ENCODE data around the gene GOT1. TPM values are rescaled to one million over a fixed set of nuclear protein-coding genes. Genes with fewer than 3 reads are reported as not detected.

The GOT1 gene
- total RNA-seq, 1 experiment from 2014 or later, result 56.8 TPM

DNA sequence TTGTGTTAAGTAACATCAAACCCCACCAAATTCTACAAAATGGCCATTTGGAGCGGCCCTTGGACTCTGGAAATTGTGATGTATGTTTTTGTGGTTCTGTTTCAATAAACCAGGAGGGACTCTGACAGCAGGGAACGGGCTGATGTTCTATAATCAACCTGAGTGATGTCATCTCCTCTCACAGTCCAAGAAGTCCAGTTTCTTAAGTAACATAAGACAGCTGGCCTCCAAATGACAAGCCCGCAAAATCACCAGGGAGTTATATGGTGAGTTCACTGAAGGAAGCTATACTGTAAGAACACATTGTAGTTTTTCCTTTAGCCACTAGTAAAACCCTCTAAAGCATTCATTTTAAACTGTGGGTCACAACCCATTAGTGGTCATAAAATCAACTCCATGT lies 34.0 kb downstream of the GOT1 start:
- no peak for DNase-seq (ENCODE audit: low spot score)
- Mint-ChIP-seq H3K36me3 (peaks cover 25% of the 10 kb centered on the region), H3K4me1 (peaks cover 46% of the 10 kb centered on the region), H3K27ac (no peak overlapping the region), H3K9me3 (no peaks in the 10 kb centered on the region), H3K4me3 (no peak overlapping the region), H3K27me3 (ENCODE audit: low read depth) (no peaks in the 10 kb centered on the region)
- ATAC-seq, result no peak
- POLR2A ChIA-PET, result no interaction called here
- CTCF ChIA-PET, result no interaction called here
- no peak for TF ChIP-seq OVOL2 (CRISPR knock-in tag; IDR thresholded peaks at IDR 0.05; ENCODE audit: borderline replicate concordance)

DNA sequence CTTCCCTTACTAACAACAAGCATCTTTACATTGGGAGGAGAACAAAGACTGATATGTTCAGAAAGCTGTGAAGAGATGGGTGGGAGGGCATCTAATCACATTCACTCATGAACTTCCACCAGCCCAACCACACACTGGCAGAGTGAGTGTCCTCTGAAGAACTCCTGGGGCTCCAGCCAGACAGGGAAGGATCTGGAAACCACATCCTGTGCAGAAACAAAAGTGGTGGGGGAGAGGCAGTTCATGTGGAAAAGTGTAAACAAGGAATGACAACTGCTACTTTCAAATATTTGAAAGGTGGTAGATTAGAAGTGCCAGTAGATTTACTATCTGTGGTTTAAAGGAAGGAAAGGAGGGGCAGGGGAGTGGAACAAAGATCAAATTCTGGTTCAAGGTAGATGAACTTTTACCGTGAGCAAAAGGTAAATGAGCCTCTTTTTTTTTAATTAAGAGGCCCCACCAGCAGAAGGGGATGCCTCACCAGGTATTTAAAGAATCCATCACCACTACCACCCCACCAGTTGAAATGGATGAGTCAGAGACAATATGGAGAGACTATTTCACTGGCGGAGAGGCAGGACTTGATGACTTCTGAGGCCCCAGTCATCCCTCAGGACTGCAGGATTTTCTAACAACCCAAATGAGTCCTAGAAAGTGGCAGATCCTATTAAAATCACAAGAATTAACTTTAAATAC lies 34.5 kb downstream of the GOT1 start:
- no peaks in the 10 kb centered on the region for H3K27me3 Mint-ChIP-seq (ENCODE audit: low read depth)
- no peak for DNase-seq (ENCODE audit: low spot score)
- peak overlapping the region; percentile 62; the same call in 1 of the 2 replicates for H3K27ac Mint-ChIP-seq
- H3K4me1 Mint-ChIP-seq, result peaks cover 46% of the 10 kb centered on the region
- no peaks in the 10 kb centered on the region for H3K9me3 Mint-ChIP-seq
- no peak overlapping the region for H3K4me3 Mint-ChIP-seq
- POLR2A ChIA-PET, result no interaction called here
- CTCF ChIA-PET, result no interaction called here
- TF ChIP-seq GABPB1 (CRISPR knock-in tag; IDR thresholded peaks at IDR 0.05), result peak; percentile 26; the same call in 1 of the 2 replicates
- TF ChIP-seq, protein P1, sequence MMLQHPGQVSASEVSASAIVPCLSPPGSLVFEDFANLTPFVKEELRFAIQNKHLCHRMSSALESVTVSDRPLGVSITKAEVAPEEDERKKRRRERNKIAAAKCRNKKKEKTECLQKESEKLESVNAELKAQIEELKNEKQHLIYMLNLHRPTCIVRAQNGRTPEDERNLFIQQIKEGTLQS (CRISPR knock-in tag; conservative IDR thresholded peaks at IDR 0.05), result no peak
- no peak for ATAC-seq
- peaks cover 21% of the 10 kb centered on the region for H3K36me3 Mint-ChIP-seq

DNA sequence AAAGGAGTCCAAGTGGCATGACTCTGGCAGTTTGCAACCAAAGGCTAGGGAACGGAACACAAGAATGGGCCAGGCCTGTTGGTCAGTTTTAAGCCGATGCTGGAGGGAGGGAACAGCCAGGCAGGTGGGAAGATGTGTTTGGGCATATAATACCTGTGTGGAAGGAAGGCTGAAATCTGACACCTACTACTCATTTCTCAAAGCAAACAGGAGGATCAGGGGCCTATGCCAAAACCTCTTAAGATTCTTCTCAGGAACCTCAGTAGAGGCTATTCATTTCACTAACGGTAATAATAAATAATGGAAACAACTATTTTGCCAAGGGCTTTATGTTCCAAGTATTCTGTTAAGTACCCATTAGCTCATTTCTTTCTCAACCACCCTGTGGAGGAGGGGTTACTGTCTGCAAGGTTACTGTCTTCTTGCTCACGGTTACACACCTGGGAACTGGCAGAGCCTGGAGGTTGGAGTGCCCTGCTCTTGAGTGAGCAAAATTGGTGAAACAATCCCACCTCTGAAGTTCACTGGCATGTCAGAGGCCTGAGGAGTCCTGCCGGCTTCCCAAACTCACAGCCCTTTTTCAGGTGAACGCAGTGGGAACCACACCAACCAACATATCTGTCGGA lies 35.5 kb downstream of the GOT1 start:
- Mint-ChIP-seq H3K27me3 (ENCODE audit: low read depth) (no peaks in the 10 kb centered on the region), H3K4me1 (peaks cover 46% of the 10 kb centered on the region), H3K9me3 (no peaks in the 10 kb centered on the region), H3K36me3 (peaks cover 19% of the 10 kb centered on the region), H3K27ac (peak overlapping the region; percentile 62; the same call in 1 of the 2 replicates), H3K4me3 (no peak overlapping the region; the same call in 1 of the 2 replicates)
- TF ChIP-seq ZNF121 (CRISPR knock-in tag; IDR thresholded peaks at IDR 0.05) (0 out of 2 replicates have a peak, but pooled peaks have one; percentile 8), MXD4 (CRISPR knock-in tag; IDR thresholded peaks at IDR 0.05; ENCODE audit: borderline replicate concordance) (no peak)
- ATAC-seq, result peak; percentile 34; the same call in 1 of the 2 replicates
- no peak for DNase-seq (ENCODE audit: low spot score)
- ChIA-PET POLR2A (no interaction called here), CTCF (no interaction called here)

DNA sequence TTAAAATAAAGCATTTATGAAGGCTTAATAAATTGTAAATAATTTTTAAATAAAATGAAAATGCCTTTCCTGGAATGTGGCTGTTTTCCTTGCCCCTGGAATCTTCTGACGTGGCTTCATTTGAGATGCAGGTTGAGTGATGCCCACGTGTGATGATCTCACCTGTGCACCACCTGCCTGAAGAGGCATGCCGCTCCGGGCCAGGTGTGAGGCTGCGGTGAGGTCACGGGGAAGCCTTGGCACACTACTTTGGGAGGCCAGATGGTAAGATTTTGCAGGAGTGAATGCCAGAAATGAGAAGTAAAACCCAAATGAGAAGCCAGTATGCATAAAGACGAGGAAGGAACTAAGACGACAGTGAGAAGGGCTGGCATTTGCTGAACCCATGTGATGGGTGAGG lies 36.2 kb downstream of the GOT1 start:
- CTCF ChIA-PET, result interaction anchor here (1.9 to 2.0 kb wide), 2 partner anchors 39 to 42 kb away, joined by 7 to 15 read pairs; no protein-coding TSS in a partner anchor
- Mint-ChIP-seq H3K4me1 (peaks cover 46% of the 10 kb centered on the region), H3K27me3 (ENCODE audit: low read depth) (no peaks in the 10 kb centered on the region)

DNA sequence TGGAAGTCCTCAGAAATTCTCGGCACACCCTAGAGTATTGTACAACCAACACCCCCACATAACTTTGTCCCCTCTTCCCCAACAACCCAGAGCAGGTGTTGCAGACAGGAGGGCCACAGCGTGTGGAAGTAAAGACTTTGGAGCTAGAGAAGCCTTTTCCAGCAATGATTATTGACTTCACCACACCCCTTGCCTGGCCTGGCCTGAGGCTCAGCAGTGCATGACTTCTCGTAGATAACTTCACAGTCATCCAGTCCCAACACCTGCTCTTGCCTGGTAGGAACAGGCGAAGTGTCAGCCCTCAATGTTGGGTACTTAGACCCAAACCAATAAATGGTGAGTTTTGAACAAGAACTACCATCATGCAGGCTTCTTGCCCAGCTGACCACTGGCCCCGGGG lies 36.7 kb downstream of the GOT1 start:
- no peak for ATAC-seq
- Mint-ChIP-seq H3K4me1 (peaks cover 46% of the 10 kb centered on the region), H3K4me3 (no peak overlapping the region), H3K27me3 (ENCODE audit: low read depth) (no peaks in the 10 kb centered on the region), H3K36me3 (peaks cover 13% of the 10 kb centered on the region), H3K27ac (no peak overlapping the region), H3K9me3 (no peaks in the 10 kb centered on the region)
- no peak for DNase-seq (ENCODE audit: low spot score)
- ChIA-PET POLR2A (no interaction called here), CTCF (interaction anchor here (1.0 to 2.3 kb wide), 5 partner anchors 19 to 218 kb away, joined by 3 to 15 read pairs (median 7); partner anchors contain the start of gene GOT1)
- TF ChIP-seq IRF2 (CRISPR knock-in tag; IDR thresholded peaks at IDR 0.05; ENCODE audit: borderline replicate concordance, low read depth) (no peak), NR1H2 (CRISPR knock-in tag; IDR thresholded peaks at IDR 0.05) (no peak), TP53 (CRISPR knock-in tag; IDR thresholded peaks at IDR 0.05) (no peak), GTF2I (CRISPR knock-in tag; conservative IDR thresholded peaks at IDR 0.05) (no peak)
- TF ChIP-seq, protein P2, sequence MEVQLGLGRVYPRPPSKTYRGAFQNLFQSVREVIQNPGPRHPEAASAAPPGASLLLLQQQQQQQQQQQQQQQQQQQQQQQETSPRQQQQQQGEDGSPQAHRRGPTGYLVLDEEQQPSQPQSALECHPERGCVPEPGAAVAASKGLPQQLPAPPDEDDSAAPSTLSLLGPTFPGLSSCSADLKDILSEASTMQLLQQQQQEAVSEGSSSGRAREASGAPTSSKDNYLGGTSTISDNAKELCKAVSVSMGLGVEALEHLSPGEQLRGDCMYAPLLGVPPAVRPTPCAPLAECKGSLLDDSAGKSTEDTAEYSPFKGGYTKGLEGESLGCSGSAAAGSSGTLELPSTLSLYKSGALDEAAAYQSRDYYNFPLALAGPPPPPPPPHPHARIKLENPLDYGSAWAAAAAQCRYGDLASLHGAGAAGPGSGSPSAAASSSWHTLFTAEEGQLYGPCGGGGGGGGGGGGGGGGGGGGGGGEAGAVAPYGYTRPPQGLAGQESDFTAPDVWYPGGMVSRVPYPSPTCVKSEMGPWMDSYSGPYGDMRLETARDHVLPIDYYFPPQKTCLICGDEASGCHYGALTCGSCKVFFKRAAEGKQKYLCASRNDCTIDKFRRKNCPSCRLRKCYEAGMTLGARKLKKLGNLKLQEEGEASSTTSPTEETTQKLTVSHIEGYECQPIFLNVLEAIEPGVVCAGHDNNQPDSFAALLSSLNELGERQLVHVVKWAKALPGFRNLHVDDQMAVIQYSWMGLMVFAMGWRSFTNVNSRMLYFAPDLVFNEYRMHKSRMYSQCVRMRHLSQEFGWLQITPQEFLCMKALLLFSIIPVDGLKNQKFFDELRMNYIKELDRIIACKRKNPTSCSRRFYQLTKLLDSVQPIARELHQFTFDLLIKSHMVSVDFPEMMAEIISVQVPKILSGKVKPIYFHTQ (CRISPR knock-in tag; IDR thresholded peaks at IDR 0.05), result no peak
- TF ChIP-seq, protein P3, sequence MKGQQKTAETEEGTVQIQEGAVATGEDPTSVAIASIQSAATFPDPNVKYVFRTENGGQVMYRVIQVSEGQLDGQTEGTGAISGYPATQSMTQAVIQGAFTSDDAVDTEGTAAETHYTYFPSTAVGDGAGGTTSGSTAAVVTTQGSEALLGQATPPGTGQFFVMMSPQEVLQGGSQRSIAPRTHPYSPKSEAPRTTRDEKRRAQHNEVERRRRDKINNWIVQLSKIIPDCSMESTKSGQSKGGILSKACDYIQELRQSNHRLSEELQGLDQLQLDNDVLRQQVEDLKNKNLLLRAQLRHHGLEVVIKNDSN (CRISPR knock-in tag; IDR thresholded peaks at IDR 0.05), result no peak
- TF ChIP-seq, protein P4, sequence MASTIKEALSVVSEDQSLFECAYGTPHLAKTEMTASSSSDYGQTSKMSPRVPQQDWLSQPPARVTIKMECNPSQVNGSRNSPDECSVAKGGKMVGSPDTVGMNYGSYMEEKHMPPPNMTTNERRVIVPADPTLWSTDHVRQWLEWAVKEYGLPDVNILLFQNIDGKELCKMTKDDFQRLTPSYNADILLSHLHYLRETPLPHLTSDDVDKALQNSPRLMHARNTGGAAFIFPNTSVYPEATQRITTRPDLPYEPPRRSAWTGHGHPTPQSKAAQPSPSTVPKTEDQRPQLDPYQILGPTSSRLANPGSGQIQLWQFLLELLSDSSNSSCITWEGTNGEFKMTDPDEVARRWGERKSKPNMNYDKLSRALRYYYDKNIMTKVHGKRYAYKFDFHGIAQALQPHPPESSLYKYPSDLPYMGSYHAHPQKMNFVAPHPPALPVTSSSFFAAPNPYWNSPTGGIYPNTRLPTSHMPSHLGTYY (CRISPR knock-in tag; IDR thresholded peaks at IDR 0.05), result no peak
- TF ChIP-seq, protein P5, sequence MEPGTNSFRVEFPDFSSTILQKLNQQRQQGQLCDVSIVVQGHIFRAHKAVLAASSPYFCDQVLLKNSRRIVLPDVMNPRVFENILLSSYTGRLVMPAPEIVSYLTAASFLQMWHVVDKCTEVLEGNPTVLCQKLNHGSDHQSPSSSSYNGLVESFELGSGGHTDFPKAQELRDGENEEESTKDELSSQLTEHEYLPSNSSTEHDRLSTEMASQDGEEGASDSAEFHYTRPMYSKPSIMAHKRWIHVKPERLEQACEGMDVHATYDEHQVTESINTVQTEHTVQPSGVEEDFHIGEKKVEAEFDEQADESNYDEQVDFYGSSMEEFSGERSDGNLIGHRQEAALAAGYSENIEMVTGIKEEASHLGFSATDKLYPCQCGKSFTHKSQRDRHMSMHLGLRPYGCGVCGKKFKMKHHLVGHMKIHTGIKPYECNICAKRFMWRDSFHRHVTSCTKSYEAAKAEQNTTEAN (CRISPR knock-in tag; IDR thresholded peaks at IDR 0.05), result no peak

More for the DNA sequence above, 36.2 kb downstream of the GOT1 start:
- Mint-ChIP-seq H3K4me3 (peak overlapping the region; percentile 37), H3K27ac (no peak overlapping the region), H3K36me3 (peaks cover 18% of the 10 kb centered on the region), H3K9me3 (no peaks in the 10 kb centered on the region)
- POLR2A ChIA-PET, result no interaction called here
- ATAC-seq (no peak), DNase-seq (ENCODE audit: low spot score) (no peak)
- TF ChIP-seq CREM (CRISPR knock-in tag; IDR thresholded peaks at IDR 0.05) (no peak), NFATC4 (CRISPR knock-in tag; IDR thresholded peaks at IDR 0.05) (no peak), JAZF1 (CRISPR knock-in tag; IDR thresholded peaks at IDR 0.05) (no peak), ZNF121 (CRISPR knock-in tag; IDR thresholded peaks at IDR 0.05) (no peak), ATF1 (CRISPR knock-in tag; IDR thresholded peaks at IDR 0.05) (no peak), FOXP1 (CRISPR knock-in tag; IDR thresholded peaks at IDR 0.05; ENCODE audit: borderline replicate concordance) (no peak), OVOL2 (CRISPR knock-in tag; IDR thresholded peaks at IDR 0.05; ENCODE audit: borderline replicate concordance) (no peak), TP53 (CRISPR knock-in tag; IDR thresholded peaks at IDR 0.05) (no peak), ESRRA (CRISPR knock-in tag; IDR thresholded peaks at IDR 0.05; ENCODE audit: borderline replicate concordance) (no peak)
- TF ChIP-seq, protein P5 (CRISPR knock-in tag; IDR thresholded peaks at IDR 0.05), result no peak
